Endothelial cell (in vitro differentiated cells): ENCODE results near the gene ELOVL5. TPM values are rescaled to one million over a fixed set of nuclear protein-coding genes. Genes with fewer than 3 reads are reported as not detected.

Experiments
- DNase-seq: peaks from one replicate; pipeline ENCODE4 v3.0.0; 2021; ENCODE audit warnings: low spot score
- H3K27ac Mint-ChIP-seq: one replicate; pipeline ENCODE4 v1.8.0; 2021; ENCODE audit warnings: mixed read lengths, inconsistent platforms; ENCODE audit not compliant: unreplicated experiment
- H3K27me3 Mint-ChIP-seq: one replicate; pipeline ENCODE4 v1.8.0; 2021; ENCODE audit warnings: mild to moderate bottlenecking, moderate library complexity, mixed read lengths, inconsistent platforms; ENCODE audit not compliant: unreplicated experiment
- H3K36me3 Mint-ChIP-seq: one replicate; pipeline ENCODE4 v1.8.0; 2021; ENCODE audit warnings: mild to moderate bottlenecking, low read depth, mixed read lengths, inconsistent platforms; ENCODE audit not compliant: unreplicated experiment
- H3K4me1 Mint-ChIP-seq: one replicate; pipeline ENCODE4 v1.8.0; 2021; ENCODE audit warnings: mild to moderate bottlenecking, mixed read lengths, inconsistent platforms; ENCODE audit not compliant: unreplicated experiment
- H3K4me3 Mint-ChIP-seq: one replicate; pipeline ENCODE4 v1.8.0; 2021; ENCODE audit warnings: mild to moderate bottlenecking, mixed read lengths, inconsistent platforms; ENCODE audit not compliant: unreplicated experiment
- H3K9me3 Mint-ChIP-seq: one replicate; pipeline ENCODE4 v1.8.0; 2021; ENCODE audit warnings: mixed read lengths, inconsistent platforms; ENCODE audit not compliant: unreplicated experiment
- total RNA-seq: library from RNA; stranded (reverse); fragmentation: NEBNext Ultra II Directional; extraction: Animal tissue kit (Norgen Biotek cat#: 25700); gene quantifications from one replicate; pipeline ENCODE4 v1.2.1, GENCODE V29; 2021; ENCODE audit not compliant: unreplicated experiment
- TF ChIP-seq, protein P1 (sequence below): fragments of 200-600 bp; sonication (generic); IDR thresholded peaks from one replicate; pipeline ENCODE4 v1.5.0; 2021; ENCODE audit warnings: antibody characterized with exemption; ENCODE audit not compliant: unreplicated experiment

The ELOVL5 gene
- total RNA-seq, 1 donor from 2014 or later, result 163 TPM

DNA sequence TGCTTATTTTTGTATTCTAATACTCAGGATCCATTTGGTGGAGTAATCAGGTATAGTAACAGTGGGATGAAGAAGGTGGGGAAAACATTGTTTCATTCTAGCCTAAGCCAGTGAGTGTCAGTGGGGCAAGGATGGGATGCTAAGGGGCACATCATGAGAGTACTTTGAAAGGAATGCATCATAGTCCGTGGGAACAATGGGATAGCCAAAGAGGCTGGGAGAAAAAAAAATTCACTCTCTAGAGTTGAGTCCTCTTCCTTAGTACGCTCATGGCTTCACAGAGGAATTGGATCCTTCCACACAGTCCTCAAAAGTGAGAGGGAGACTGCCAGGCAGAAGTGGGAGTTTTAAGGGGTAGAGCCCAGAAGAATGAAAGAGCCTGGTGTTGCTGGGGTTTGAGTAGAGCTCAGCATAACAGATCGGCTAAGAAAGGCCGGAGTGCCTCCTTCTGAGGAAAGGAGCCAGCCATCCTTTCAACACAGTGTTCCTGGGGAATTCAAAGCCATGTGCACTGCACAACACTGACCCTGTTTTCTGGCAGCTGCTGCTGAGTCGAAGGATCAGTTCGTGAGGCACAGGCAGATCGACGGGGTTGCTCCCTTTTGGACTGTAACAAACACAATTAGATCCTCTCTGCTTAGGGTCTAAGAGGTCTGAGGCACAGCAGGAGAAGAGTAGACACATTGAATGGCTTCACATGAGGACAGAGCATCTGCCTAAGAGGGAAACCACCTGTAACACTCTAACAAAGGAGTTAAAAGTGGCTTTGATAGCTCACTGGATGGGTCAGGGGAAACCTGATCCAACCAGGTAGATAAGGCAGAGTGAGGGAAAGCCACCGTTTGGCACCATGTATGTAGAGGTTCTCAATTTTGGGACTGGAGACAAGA lies 61.2 kb downstream of the ELOVL5 start:
- Mint-ChIP-seq H3K9me3 (no peaks in the 10 kb centered on the region), H3K27ac (peak overlapping the region; percentile 84), H3K27me3 (peaks cover 2% of the 10 kb centered on the region), H3K4me1 (peaks cover 19% of the 10 kb centered on the region), H3K4me3 (no peak overlapping the region), H3K36me3 (peaks cover 16% of the 10 kb centered on the region)
- TF ChIP-seq, protein P1, sequence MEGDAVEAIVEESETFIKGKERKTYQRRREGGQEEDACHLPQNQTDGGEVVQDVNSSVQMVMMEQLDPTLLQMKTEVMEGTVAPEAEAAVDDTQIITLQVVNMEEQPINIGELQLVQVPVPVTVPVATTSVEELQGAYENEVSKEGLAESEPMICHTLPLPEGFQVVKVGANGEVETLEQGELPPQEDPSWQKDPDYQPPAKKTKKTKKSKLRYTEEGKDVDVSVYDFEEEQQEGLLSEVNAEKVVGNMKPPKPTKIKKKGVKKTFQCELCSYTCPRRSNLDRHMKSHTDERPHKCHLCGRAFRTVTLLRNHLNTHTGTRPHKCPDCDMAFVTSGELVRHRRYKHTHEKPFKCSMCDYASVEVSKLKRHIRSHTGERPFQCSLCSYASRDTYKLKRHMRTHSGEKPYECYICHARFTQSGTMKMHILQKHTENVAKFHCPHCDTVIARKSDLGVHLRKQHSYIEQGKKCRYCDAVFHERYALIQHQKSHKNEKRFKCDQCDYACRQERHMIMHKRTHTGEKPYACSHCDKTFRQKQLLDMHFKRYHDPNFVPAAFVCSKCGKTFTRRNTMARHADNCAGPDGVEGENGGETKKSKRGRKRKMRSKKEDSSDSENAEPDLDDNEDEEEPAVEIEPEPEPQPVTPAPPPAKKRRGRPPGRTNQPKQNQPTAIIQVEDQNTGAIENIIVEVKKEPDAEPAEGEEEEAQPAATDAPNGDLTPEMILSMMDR, result no peak
- no peak for DNase-seq

DNA sequence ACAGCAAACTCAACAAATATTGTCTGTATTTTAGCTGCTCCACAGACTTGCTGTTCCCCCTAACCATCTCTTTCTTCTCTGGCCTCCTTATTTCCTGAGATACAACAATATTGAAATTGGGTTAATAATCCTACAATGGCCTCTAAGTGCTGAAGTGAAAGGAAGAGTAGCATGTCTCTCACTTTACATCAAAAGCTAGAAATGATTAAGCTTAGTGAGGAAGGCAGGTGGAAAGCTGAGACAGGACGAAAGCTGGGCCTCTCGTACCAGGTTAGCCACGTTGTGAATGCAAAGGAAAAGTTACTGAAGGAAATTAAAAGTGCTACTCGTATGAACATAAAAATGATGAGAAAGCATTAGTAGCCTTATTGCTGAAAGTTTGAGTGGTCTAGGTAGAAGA lies 63.8 kb downstream of the ELOVL5 start:
- no peak overlapping the region for H3K4me3 Mint-ChIP-seq
- H3K36me3 Mint-ChIP-seq, result peaks cover 12% of the 10 kb centered on the region
- H3K9me3 Mint-ChIP-seq, result no peaks in the 10 kb centered on the region
- H3K27ac Mint-ChIP-seq, result peak overlapping the region; percentile 67
- TF ChIP-seq, protein P1, result no peak
- H3K4me1 Mint-ChIP-seq, result peaks cover 33% of the 10 kb centered on the region
- DNase-seq, result no peak
- peaks cover under 1% of the 10 kb centered on the region for H3K27me3 Mint-ChIP-seq

DNA sequence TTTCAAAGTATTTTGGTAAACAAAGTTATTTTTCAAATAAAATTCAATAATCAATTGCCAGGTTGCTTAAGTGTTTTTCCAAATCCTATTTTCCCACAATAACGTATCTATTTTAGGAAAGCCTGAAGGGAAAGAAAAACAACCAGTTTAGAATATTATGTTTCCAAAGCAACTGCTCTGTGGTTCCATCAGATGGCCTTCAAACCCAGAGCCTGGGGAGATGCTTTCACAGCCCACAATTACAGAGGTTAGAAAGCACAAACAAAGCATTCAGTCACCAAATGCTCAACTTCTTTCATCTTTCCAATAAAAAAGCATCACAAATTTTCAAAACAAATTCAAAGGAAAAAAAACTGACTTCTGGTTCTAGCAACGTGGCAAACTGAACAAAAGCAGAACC lies 66.0 kb downstream of the ELOVL5 start:
- Mint-ChIP-seq H3K27ac (peak overlapping the region; percentile 94), H3K4me1 (peaks cover 33% of the 10 kb centered on the region), H3K36me3 (peaks cover 23% of the 10 kb centered on the region), H3K27me3 (no peaks in the 10 kb centered on the region), H3K4me3 (no peak overlapping the region), H3K9me3 (no peaks in the 10 kb centered on the region)
- TF ChIP-seq, protein P1, result no peak
- no peak for DNase-seq

DNA sequence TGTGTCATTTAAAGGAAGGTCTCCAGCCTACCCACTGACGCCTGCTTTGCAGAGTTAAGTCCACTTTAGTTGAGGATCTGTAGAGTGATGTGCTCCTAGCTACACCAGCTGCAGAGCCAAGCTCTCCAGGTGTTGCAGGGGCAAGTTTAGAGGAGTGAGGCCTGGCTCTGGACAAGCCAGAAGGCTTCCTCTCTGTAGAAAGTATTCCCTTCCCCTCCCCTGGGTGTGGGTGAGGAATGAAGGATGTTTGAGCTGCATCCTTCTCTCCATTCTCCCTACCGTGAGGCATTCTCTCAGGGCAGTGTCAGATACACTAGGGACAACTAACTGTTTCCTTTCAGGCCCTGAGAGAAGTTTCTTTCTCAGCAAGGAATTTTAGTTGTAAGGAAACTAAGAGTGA lies 66.5 kb downstream of the ELOVL5 start:
- Mint-ChIP-seq H3K4me1 (peaks cover 28% of the 10 kb centered on the region), H3K9me3 (no peaks in the 10 kb centered on the region), H3K27me3 (no peaks in the 10 kb centered on the region), H3K4me3 (no peak overlapping the region), H3K27ac (peak overlapping the region; percentile 94), H3K36me3 (peaks cover 22% of the 10 kb centered on the region)
- peak; percentile 15 for DNase-seq
- TF ChIP-seq, protein P1, result no peak

DNA sequence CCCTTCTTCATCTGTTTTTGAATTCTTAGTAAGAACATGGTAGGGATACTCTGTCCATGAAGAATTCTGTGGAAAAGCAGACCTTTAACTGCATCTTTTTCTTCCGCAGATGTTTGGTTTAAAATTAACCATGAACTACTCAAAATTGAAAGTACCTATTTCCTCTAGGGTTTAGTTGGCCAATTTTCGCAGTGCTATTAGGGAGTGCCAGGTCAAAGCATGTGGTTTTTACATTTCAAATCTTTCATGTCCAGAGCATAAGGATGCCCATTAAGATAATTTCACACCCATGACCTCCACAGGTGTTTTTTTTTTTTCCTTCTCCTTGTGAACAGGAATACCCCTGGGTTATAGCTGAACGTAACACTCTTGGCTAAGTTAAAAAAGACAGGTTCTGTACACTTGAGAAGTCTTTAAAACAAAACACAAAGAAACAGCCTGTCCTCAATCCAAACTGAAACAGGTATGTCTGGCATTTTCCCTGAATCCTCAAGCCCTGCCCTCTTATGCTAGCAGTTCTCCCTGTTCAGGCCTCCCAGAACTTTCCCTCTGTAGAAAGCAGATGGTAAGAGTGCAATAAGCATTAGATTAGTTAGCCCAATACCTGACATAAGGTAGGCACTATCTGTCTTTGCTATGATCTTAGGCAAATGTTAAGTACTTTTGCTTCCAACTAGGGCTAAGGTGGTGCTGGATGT lies 67.1 kb downstream of the ELOVL5 start:
- Mint-ChIP-seq H3K4me1 (peaks cover 28% of the 10 kb centered on the region), H3K27me3 (no peaks in the 10 kb centered on the region), H3K4me3 (no peak overlapping the region), H3K9me3 (no peaks in the 10 kb centered on the region), H3K27ac (peak overlapping the region; percentile 94), H3K36me3 (peaks cover 23% of the 10 kb centered on the region)
- no peak for DNase-seq
- TF ChIP-seq, protein P1, result no peak
